GM18499 (cell line): Measurements from ENCODE around the gene SRF.

ENCODE experiments used
- ATAC-seq: cut with Tn5 transposase; IDR thresholded peaks from one replicate; pipeline ENCODE4 v1.9.1; 2021; ENCODE audit warnings: moderate number of reproducible peaks; ENCODE audit not compliant: insufficient read depth, unreplicated experiment

SRF gene

DNA sequence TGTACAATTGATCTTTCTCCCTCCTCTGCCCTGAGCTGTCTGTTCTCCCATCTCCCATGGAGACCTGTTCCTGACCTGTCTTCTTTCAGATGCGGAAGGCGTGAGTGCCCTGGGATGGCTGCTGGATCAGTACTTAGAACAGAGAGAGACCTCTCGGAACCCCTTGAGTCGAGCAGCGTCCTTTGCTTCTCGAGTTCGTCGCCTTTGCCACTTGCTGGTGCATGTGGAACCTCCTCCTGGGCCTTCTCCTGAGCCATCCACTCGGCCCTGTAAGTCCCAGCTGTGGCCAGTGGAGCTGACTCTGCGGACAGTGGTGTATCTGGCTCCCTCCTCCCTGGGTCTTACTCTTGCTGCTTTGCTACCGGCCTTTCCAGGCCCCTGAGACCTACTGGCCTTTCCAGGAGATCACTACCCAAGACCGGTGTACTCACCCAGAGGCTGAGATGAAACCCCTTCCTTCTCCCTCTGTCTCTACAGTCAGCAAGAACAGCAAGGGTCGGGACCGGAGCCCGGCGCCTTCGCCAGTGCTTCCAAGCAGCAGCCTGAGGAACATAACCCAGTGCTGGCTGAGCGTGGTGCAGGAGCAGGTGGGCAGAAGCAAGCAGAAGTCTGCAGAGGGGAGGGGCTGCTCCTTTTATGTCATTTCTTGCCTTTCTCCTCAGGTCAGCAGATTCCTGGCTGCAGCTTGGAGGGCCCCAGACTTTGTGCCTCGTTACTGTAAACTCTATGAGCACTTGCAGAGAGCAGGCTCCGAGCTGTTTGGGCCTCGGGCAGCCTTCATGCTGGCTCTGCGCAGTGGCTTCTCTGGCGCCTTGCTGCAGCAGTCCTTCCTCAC, 33.4 kb downstream of the SRF start:
- ATAC-seq = no peak

DNA sequence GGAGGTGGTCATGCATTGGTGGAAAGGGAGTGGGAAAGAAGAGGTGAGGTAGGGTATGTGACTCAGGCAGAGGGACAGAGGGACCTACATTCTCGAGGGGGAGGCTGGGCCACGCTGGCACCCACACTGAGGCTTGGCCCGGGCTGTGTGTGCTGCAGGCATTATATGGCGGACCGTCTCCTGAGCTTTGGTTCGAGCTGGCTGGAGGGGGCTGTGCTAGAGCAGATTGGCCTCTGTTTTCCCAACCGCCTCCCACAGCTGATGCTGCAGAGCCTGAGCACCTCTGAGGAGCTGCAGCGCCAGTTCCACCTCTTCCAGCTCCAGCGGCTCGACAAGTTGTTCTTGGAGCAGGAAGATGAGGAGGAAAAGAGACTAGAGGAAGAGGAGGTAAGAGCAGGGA, 34.8 kb downstream of the SRF start:
- no peak for ATAC-seq

DNA sequence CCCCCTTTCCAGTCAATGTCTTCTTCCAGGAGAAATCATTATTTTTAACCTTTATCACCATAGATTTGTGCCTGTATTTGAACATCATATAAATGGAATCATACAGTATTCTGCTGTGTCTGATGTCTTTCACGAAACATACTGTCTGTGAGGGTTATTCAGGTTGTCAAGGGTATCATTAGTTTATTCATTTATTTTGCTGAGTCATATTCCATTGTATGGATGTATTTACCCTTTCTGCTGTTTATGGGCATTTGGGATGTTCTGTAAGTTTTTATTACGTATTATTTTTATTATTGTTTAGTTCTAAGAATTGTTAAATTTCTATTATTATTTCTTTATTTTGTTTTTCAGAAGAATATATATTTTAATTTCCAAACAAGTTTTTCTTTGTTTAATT, 36.2 kb downstream of the SRF start:
- no peak for ATAC-seq

DNA sequence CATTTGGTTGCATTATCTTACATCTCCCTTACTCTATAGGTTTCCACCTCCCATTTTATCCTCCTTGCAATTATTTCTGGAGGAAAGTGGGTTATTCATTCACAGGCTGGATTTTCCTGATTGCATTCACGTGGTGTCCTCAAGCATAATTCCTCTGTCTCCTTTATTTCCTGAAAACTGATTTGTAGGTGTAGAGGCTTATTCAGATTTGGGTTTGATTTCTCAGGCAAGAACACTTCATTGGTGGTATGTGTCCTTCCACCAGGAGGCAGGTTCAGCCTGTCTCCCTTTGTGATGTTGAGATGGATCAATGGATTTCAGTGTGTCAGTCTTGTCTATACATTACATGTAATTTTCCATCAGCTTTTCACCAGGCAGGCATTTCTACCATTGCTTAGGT, 40.9 kb downstream of the SRF start:
- ATAC-seq = no peak

GRCh38 chr6:43213431-43213830, 42.4 kb downstream of the SRF start:
- ATAC-seq = no peak

- ATAC-seq = no peak
Observed at GRCh38 chr6:43215066-43215465, 44.0 kb downstream of the SRF start.

- no peak for ATAC-seq
Observed at GRCh38 chr6:43216200-43216599, 45.1 kb downstream of the SRF start.

DNA sequence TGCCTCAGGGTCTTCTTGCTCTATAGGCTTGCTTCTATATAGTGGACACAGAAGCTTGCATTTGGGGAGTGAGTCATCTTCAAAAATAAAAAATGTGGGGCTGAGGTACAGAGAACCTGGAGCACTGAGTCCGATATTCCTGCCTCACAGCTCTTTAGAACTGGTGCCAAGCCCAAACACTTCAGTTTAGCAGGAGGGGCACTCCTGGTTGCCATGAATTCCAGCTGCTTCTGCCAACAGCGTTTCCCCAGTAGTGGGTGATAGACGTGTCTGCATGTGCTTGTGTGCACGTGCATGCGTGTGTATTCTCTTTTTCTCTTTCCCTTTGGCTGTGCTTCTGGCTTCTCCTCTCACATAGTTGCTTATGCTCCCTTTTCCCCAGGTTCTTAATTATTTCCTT, 46.3 kb downstream of the SRF start:
- ATAC-seq = no peak

- no peak for ATAC-seq
Observed at GRCh38 chr6:43219119-43219518, 48.0 kb downstream of the SRF start.

- no peak for ATAC-seq
Observed at GRCh38 chr6:43219814-43220213, 48.7 kb downstream of the SRF start.

DNA sequence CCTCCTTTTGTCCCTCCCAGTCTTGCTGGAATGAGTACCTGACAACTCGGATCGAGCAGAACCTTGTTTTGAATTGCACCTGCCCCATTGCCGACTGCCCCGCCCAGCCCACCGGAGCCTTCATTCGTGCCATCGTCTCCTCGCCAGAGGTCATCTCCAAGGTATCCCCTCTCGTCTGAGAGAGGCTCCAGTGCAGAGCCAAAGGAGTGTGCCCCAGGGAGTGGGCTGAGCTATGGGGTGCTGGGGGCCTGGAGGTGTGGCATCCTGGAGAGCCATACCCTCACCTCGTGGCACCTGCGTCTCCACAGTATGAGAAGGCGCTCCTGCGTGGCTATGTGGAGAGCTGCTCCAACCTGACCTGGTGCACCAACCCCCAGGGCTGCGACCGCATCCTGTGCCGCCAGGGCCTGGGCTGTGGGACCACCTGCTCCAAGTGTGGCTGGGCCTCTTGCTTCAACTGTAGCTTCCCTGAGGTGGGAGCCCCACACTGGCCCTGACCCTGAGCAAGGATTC, 49.4 kb downstream of the SRF start:
- ATAC-seq = no peak

- ATAC-seq = no peak
Observed at GRCh38 chr6:43221046-43221972, 50.2 kb downstream of the SRF start.

DNA sequence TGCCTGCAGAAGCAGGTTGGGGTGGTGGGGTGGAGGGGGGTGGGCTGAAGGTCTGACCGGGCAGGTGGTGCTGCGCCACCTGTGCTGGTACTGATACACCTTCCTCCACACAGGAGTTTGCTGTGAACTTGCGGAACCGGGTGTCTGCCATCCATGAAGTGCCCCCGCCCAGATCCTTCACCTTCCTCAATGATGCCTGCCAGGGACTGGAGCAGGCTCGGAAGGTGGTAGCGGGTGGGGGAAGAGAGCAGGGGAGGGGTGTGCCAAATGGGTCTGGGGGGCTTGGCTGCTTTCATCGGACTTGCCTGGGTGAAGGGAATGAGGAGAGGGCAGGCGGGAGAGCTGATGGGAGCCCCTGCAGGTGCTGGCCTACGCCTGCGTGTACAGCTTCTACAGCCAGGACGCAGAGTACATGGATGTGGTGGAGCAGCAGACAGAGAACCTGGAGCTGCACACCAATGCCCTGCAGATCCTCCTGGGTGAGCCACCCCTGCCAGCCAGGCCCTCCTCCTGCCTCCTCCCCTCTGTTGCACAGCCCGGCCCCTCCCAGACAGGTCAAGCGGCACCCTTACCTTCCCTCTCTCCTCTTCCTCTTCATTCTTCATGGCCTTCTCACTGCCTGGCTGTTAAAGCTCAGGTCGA, 51.5 kb downstream of the SRF start:
- ATAC-seq = no peak

DNA sequence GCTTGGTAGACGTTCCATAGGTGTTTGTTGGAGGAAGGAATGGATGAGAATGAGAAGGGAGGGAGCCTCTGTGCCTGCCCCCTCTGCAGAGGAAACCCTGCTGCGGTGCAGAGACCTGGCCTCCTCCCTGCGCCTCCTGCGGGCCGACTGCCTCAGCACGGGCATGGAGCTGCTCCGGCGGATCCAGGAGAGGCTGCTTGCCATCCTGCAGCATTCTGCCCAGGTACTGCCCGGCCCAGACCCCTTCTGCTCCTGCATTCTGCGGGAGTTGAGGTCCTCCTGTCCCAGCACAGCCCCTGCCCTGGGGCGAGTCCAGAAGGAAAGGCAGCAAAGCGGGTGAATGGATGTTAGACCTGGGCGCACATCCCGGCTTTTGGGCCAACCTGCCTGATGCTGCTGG, 52.1 kb downstream of the SRF start:
- no peak for ATAC-seq

GRCh38 chr6:43226192-43226851, 55.3 kb downstream of the SRF start:
- ATAC-seq = no peak

GRCh38 chr6:43228951-43229802, 58.1 kb downstream of the SRF start, which contains the start of gene DNPH1:
DNPH1 (minus strand) TSS chr6:43229481; CDS start chr6:43229456, 25 bp downstream.
- ATAC-seq = no peak

DNA sequence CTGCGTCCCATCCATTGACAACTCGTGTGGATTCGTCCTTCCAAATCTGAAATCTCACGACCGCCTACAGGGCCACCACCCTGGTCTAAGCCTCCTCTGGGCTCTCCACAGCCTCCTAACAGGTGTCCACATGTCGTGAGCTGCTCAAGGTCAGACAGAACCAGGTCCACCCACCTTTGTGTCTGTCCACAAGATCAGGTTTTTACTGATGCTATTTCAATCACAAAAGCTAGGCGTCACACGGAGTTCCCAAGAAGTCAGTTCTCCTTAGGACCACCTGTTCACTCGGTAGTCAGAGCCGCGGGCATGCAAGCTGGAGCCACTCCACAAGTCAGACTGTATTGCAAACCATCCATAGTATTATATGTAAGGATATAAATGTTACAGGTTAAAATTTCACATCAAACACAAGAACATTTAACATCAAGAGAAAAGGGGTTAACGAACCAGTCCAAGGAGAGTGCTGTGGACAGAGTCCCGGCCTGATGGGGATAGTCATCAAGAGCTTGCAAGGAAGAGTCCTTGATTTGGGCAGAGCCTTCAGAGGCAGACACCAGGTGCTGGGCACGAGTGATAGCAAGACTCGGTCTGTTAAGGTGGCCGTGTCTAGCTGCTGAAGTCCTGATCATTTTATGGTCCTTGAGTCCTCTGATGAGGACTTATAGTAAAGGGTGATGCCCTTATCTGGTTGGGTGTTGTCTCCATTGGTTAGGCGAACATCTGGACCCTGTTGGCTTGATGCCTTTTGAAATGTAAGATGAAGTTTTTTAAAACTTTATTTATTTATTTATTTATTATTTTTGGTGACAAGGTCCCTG, 58.9 kb downstream of the SRF start:
- ATAC-seq = no peak

DNA sequence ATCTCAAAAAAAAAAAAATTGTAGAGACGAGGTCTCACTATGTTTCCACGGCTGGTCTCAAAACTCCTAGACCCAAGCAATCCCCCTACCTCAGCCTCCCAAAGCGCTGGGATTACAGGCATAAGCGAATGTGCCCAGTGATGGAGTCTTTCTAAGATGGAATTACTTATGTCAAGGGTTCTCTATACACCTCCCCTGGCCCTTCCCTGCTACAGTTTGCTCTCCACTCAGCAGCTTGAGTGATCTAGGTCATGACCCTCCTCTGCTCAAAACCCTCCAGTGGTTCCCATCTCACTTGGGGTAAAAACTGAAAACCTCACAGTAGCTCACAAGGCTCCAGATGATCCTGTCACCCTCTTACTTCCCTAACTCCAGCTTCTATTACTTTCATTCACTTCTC, 60.0 kb downstream of the SRF start:
- ATAC-seq = no peak
